Thoracic aorta (tissue), 2 donors: ENCODE data around the gene TAOK2. TPM values are rescaled to one million over a fixed set of nuclear protein-coding genes. Genes with fewer than 3 reads are reported as not detected.

ENCODE experiments used
- ATAC-seq: fragments of 150-250 bp; one replicate; pipeline ENCODE4 v1.8.0; 2017; ENCODE audit warnings: low read depth; ENCODE audit not compliant: insufficient number of reproducible peaks, low FRiP score
- DNase-seq: peaks from one replicate; pipeline ENCODE4 v3.0.0-alpha.2; 2020; ENCODE audit warnings: low spot score
- H3K27ac ChIP-seq, 2 donors: fragments of 200-600 bp; sonication (generic); 1 replicate in 1 of 2; 2 replicates in 1 of 2; pipeline ENCODE4 v1.5.1; 2016; ENCODE audit warnings: mild to moderate bottlenecking in 2 of 2, moderate library complexity in 2 of 2
- H3K27me3 ChIP-seq: fragments of 200-600 bp; sonication (generic); replicated peaks from 2 replicates; pipeline ENCODE4 v1.6.0; 2016; ENCODE audit warnings: mild to moderate bottlenecking; ENCODE audit not compliant: insufficient read depth
- H3K36me3 ChIP-seq: fragments of 200-600 bp; sonication (generic); one replicate; pipeline ENCODE4 v1.5.1; 2016
- H3K4me1 ChIP-seq, 2 donors: fragments of 200-600 bp; sonication (generic); 1 replicate in 1 of 2; 2 replicates in 1 of 2; pipeline versions ENCODE4 v1.5.1 to v1.6.0; 2016; ENCODE audit warnings: low read depth in 2 of 2, mild to moderate bottlenecking in 1 of 2; ENCODE audit not compliant: control insufficient read depth in 1 of 2
- H3K4me3 ChIP-seq: fragments of 200-600 bp; sonication (generic); 2 replicates; pipeline ENCODE4 v1.5.1; 2016; ENCODE audit warnings: mild to moderate bottlenecking
- H3K9me3 ChIP-seq: fragments of 200-600 bp; sonication (generic); 2 replicates; pipeline ENCODE4 v1.5.1; 2016
- total RNA-seq, 2 donors: library from RNA; depleted of rRNA; stranded (reverse); fragments of >200 nt; gene quantifications; one replicate each; pipeline versions ENCODE4 v1.1.0 to v1.2.3, GENCODE V29; 2016
- TF ChIP-seq, protein P1 (sequence below): fragments of 200-600 bp; sonication (generic); IDR thresholded peaks from one replicate; pipeline ENCODE4 v1.5.1; 2019; ENCODE audit warnings: antibody characterized with exemption

The TAOK2 gene
- total RNA-seq, 2 donors from 2014 or later: 54.6 to 55.0 TPM

GRCh38 chr16:29971304-29971703 lies 2.4 kb upstream of the TAOK2 start:
- no peaks in the 10 kb centered on the region for H3K9me3 ChIP-seq
- H3K27me3 ChIP-seq: no peaks in the 10 kb centered on the region
- H3K4me1 ChIP-seq: peaks cover 16 to 25% of the 10 kb centered on the region in 2 donors
- TF ChIP-seq, protein P1, sequence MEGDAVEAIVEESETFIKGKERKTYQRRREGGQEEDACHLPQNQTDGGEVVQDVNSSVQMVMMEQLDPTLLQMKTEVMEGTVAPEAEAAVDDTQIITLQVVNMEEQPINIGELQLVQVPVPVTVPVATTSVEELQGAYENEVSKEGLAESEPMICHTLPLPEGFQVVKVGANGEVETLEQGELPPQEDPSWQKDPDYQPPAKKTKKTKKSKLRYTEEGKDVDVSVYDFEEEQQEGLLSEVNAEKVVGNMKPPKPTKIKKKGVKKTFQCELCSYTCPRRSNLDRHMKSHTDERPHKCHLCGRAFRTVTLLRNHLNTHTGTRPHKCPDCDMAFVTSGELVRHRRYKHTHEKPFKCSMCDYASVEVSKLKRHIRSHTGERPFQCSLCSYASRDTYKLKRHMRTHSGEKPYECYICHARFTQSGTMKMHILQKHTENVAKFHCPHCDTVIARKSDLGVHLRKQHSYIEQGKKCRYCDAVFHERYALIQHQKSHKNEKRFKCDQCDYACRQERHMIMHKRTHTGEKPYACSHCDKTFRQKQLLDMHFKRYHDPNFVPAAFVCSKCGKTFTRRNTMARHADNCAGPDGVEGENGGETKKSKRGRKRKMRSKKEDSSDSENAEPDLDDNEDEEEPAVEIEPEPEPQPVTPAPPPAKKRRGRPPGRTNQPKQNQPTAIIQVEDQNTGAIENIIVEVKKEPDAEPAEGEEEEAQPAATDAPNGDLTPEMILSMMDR: no peak
- H3K4me3 ChIP-seq: no peak overlapping the region
- DNase-seq: no peak
- ATAC-seq: no peak
- no peak overlapping the region for H3K27ac ChIP-seq
- H3K36me3 ChIP-seq: peaks cover 14% of the 10 kb centered on the region

DNA sequence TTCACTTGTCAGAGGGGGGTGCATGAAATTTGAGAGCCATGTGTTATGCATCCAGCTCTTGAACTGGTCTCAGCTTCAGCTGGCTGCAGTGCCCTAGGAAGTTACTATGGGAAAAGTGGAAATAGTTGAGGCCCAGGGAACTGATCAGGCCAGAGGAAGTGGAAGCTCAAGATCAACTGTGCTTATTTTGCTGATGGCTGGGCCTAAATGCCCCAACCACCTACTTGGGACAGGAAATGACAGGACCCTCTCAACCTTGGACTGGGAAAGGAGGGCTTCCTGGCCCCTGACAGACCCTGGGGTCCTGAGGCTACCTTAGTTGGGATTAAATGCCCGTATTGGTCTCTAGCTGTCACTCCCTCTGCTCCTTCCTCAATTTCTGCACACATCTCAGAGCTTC lies 1.2 kb upstream of the TAOK2 start:
- no peaks in the 10 kb centered on the region for H3K9me3 ChIP-seq
- H3K27ac ChIP-seq: no peak overlapping the region
- TF ChIP-seq, protein P1: no peak
- no peaks in the 10 kb centered on the region for H3K27me3 ChIP-seq
- H3K36me3 ChIP-seq: peaks cover 14% of the 10 kb centered on the region
- no peak overlapping the region for H3K4me3 ChIP-seq
- DNase-seq (no peak), ATAC-seq (no peak)
- H3K4me1 ChIP-seq: peaks cover 20 to 37% of the 10 kb centered on the region in 2 donors

DNA sequence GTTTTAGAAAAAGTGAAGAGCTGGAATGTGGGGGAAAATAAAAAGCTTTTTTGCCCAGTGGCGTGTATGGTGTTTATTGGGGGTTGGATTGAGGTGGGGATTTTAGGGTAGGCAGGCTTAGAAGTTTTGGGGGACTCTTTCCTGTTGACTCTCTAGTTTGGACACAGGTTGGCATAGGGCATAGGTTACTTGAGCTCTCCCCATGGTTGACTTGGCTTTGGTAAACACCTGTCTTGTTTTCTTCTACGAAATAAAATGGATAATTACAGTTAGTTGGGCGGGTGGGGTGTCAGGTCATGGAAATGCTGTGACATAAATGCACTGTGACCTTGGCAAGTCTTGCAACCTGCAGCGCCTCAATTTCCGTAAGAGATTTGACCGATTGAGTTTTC lies 680 bp upstream of the TAOK2 start:
- TF ChIP-seq, protein P1: no peak
- Histone ChIP-seq H3K27ac (no peak overlapping the region), H3K27me3 (no peaks in the 10 kb centered on the region), H3K4me3 (peak overlapping the region; percentile 98), H3K36me3 (peaks cover 12% of the 10 kb centered on the region), H3K9me3 (no peaks in the 10 kb centered on the region), H3K4me1 (peaks cover 20 to 39% of the 10 kb centered on the region in 2 donors)
- DNase-seq (no peak), ATAC-seq (no peak)

- Histone ChIP-seq H3K27me3 (no peaks in the 10 kb centered on the region), H3K27ac (peak overlapping the region; percentile 88 to 90), H3K4me1 (peaks cover 20 to 39% of the 10 kb centered on the region in 2 donors), H3K36me3 (peaks cover 14% of the 10 kb centered on the region), H3K9me3 (no peaks in the 10 kb centered on the region), H3K4me3 (peak overlapping the region; percentile 98)
- DNase-seq (no peak), ATAC-seq (no peak)
- TF ChIP-seq, protein P1: no peak
Observed at GRCh38 chr16:29974291-29975133, 844 bp downstream of the TAOK2 start.

DNA sequence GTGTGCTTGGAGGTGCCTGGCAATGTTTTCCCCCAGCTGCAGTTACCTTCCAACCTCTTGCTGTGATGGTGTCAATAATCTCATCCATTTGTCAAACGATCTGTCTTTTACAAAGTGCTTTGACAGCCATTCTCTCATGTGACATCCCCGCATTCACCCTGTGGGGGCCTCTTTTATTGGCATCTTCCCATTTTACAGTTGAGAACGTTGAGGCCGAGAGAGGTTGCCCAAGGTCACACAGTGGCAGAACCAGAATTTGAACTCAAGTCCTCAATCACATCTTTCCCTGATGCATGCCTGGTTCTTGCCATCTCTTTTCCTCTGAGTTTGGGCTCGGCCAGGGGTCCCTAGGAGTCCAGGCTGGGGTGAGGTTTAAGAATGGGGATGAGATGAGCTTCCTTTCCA lies 1.5 kb downstream of the TAOK2 start:
- Histone ChIP-seq H3K27ac (peak overlapping the region in 1 of 2 donors; percentile 90), H3K4me3 (peak overlapping the region; percentile 98), H3K36me3 (peaks cover 16% of the 10 kb centered on the region), H3K9me3 (no peaks in the 10 kb centered on the region), H3K27me3 (no peaks in the 10 kb centered on the region), H3K4me1 (peaks cover 20 to 39% of the 10 kb centered on the region in 2 donors)
- no peak for ATAC-seq
- DNase-seq: no peak
- TF ChIP-seq, protein P1: no peak
